SK-N-SH treated with all-trans-retinoic acid at 6 μM for 48 hours (cell line): ENCODE data around the gene RFPL1.
"Not testable (repeated sequence)": the region's sequence is repeated elsewhere in the genome, so short reads cannot be mapped to it uniquely, and the experiment has no call there.

Source experiments
- ATAC-seq: fragments of 200-7000 bp; cut with Tn5 transposase; 3 replicates; pipeline ENCODE4 v1.9.1; 2020; ENCODE audit warnings: mild to moderate bottlenecking, moderate library complexity
- CSDC2 ChIP-seq: fragments of 250-450 bp; sonication (Bioruptor Pico); IDR thresholded peaks from 2 replicates; pipeline ENCODE4 v1.5.0; 2020; ENCODE audit warnings: mild to moderate bottlenecking, moderate library complexity
- GLIS3 ChIP-seq: fragments of 250-450 bp; sonication (Bioruptor Pico); IDR thresholded peaks from 2 replicates; pipeline ENCODE4 v1.5.0; 2020; ENCODE audit warnings: mild to moderate bottlenecking, moderate library complexity
- OSR1 ChIP-seq: fragments of 250-450 bp; sonication (Bioruptor Pico); IDR thresholded peaks from 2 replicates; pipeline ENCODE4 v1.8.0; 2022; ENCODE audit warnings: moderate library complexity, mild to moderate bottlenecking, inconsistent platforms
- PPARA ChIP-seq: fragments of 250-450 bp; sonication (Bioruptor Pico); IDR thresholded peaks from 2 replicates; pipeline ENCODE4 v1.5.0; 2020; ENCODE audit warnings: mild to moderate bottlenecking, borderline replicate concordance
- RARB ChIP-seq: fragments of 250-450 bp; sonication (Bioruptor Pico); IDR thresholded peaks from 2 replicates; pipeline ENCODE4 v1.8.0; 2021; ENCODE audit warnings: mild to moderate bottlenecking, moderate library complexity
- TCF4 ChIP-seq: fragments of 250-450 bp; sonication (Bioruptor Pico); IDR thresholded peaks from 2 replicates; pipeline ENCODE4 v1.8.0; 2021; ENCODE audit warnings: mild to moderate bottlenecking, moderate library complexity, borderline replicate concordance
- ZC3H10 ChIP-seq: fragments of 250-450 bp; sonication (Bioruptor Pico); IDR thresholded peaks from 2 replicates; pipeline ENCODE4 v1.5.1; 2021; ENCODE audit warnings: mild to moderate bottlenecking, moderate library complexity
- ZFP3 ChIP-seq: fragments of 250-450 bp; sonication (Bioruptor Pico); IDR thresholded peaks from 2 replicates; pipeline ENCODE4 v1.5.0; 2020; ENCODE audit warnings: mild to moderate bottlenecking, moderate library complexity
- ZFP30 ChIP-seq: fragments of 450-650 bp; formaldehyde crosslinking; IDR thresholded peaks from 2 replicates; pipeline ENCODE4 v1.5.0; 2022; ENCODE audit warnings: mild to moderate bottlenecking, moderate library complexity
- ZNF70 ChIP-seq: fragments of 450-650 bp; formaldehyde crosslinking; IDR thresholded peaks from 2 replicates; pipeline ENCODE4 v1.5.0; 2020; ENCODE audit warnings: mild to moderate bottlenecking, moderate library complexity
- ZNF8 ChIP-seq: fragments of 450-650 bp; formaldehyde crosslinking; IDR thresholded peaks from 2 replicates; pipeline ENCODE4 v1.5.0; 2020; ENCODE audit warnings: mild to moderate bottlenecking, moderate library complexity
- TF ChIP-seq, protein P1 (sequence below): fragments of 250-450 bp; sonication (Bioruptor Pico); IDR thresholded peaks from 2 replicates; pipeline ENCODE4 v1.8.0; 2020; ENCODE audit warnings: mild to moderate bottlenecking, moderate library complexity, borderline replicate concordance
- TF ChIP-seq, protein P2 (sequence below): fragments of 250-450 bp; sonication (Bioruptor Pico); IDR thresholded peaks from 2 replicates; pipeline ENCODE4 v1.5.1; 2020; ENCODE audit warnings: low read depth, mild to moderate bottlenecking, moderate library complexity
- TF ChIP-seq, protein P3 (sequence below): fragments of 250-450 bp; sonication (Bioruptor Pico); IDR thresholded peaks from 2 replicates; pipeline ENCODE4 v1.5.0; 2020; ENCODE audit warnings: mild to moderate bottlenecking, moderate library complexity

RFPL1 gene

DNA sequence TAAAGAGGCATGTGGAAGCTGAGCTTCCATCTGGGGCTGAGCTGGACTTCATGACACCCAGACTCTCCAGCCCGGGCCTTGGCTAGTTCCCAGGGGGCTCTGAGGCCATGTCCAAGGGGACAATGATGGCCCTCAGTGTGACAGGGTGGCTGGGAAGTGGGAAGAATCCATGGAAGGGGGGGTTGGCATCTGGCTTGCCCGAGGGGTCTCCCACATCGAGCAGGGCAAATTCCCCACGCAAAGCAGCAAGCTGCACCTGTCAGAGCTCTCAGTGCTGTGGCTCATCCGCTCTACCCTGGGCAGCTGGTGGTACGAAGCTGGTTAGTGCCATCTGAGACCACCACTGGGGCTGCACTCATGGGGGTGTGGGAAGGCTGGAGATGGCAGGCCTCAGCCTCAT lies 40.6 kb upstream of the RFPL1 start:
- TF ChIP-seq PPARA (CRISPR knock-in tag) (no peak), CSDC2 (CRISPR knock-in tag) (no peak), ZC3H10 (CRISPR knock-in tag) (no peak), GLIS3 (CRISPR knock-in tag) (no peak), RARB (CRISPR knock-in tag) (no peak), TCF4 (CRISPR knock-in tag) (no peak), ZNF8 (CRISPR knock-in tag) (no peak)
- TF ChIP-seq, protein P1, sequence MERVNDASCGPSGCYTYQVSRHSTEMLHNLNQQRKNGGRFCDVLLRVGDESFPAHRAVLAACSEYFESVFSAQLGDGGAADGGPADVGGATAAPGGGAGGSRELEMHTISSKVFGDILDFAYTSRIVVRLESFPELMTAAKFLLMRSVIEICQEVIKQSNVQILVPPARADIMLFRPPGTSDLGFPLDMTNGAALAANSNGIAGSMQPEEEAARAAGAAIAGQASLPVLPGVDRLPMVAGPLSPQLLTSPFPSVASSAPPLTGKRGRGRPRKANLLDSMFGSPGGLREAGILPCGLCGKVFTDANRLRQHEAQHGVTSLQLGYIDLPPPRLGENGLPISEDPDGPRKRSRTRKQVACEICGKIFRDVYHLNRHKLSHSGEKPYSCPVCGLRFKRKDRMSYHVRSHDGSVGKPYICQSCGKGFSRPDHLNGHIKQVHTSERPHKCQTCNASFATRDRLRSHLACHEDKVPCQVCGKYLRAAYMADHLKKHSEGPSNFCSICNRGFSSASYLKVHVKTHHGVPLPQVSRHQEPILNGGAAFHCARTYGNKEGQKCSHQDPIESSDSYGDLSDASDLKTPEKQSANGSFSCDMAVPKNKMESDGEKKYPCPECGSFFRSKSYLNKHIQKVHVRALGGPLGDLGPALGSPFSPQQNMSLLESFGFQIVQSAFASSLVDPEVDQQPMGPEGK (CRISPR knock-in tag): no peak
- TF ChIP-seq, protein P2, sequence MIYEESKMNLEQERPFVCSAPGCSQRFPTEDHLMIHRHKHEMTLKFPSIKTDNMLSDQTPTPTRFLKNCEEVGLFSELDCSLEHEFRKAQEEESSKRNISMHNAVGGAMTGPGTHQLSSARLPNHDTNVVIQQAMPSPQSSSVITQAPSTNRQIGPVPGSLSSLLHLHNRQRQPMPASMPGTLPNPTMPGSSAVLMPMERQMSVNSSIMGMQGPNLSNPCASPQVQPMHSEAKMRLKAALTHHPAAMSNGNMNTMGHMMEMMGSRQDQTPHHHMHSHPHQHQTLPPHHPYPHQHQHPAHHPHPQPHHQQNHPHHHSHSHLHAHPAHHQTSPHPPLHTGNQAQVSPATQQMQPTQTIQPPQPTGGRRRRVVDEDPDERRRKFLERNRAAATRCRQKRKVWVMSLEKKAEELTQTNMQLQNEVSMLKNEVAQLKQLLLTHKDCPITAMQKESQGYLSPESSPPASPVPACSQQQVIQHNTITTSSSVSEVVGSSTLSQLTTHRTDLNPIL (CRISPR knock-in tag): no peak
- TF ChIP-seq, protein P3, sequence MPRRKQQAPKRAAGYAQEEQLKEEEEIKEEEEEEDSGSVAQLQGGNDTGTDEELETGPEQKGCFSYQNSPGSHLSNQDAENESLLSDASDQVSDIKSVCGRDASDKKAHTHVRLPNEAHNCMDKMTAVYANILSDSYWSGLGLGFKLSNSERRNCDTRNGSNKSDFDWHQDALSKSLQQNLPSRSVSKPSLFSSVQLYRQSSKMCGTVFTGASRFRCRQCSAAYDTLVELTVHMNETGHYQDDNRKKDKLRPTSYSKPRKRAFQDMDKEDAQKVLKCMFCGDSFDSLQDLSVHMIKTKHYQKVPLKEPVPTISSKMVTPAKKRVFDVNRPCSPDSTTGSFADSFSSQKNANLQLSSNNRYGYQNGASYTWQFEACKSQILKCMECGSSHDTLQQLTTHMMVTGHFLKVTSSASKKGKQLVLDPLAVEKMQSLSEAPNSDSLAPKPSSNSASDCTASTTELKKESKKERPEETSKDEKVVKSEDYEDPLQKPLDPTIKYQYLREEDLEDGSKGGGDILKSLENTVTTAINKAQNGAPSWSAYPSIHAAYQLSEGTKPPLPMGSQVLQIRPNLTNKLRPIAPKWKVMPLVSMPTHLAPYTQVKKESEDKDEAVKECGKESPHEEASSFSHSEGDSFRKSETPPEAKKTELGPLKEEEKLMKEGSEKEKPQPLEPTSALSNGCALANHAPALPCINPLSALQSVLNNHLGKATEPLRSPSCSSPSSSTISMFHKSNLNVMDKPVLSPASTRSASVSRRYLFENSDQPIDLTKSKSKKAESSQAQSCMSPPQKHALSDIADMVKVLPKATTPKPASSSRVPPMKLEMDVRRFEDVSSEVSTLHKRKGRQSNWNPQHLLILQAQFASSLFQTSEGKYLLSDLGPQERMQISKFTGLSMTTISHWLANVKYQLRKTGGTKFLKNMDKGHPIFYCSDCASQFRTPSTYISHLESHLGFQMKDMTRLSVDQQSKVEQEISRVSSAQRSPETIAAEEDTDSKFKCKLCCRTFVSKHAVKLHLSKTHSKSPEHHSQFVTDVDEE (CRISPR knock-in tag): no peak
- TF ChIP-seq, all 23 proteins: peak for 0
- ATAC-seq: no peak

DNA sequence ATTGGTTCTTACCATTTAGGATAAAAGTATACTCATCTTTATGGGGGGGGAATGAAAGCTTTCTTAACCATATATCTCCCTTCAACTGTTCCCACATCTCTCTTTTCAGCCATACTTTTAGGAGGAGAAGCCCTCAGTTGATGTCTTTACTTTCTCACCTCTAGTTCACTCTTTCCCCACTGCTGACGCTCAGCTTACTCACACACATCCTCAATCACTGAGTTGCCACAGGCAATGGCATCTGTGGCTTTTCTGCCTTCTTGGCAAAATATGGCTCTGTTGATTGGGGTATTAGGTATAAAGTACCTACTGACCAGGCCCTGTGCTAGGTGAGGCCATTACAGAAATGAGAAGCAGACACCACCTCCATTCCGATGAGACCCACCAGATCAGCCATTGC lies 37.8 kb upstream of the RFPL1 start:
- ATAC-seq: no peak
- TF ChIP-seq ZFP30 (CRISPR knock-in tag): no peak
- TF ChIP-seq CSDC2 (CRISPR knock-in tag): no peak

DNA sequence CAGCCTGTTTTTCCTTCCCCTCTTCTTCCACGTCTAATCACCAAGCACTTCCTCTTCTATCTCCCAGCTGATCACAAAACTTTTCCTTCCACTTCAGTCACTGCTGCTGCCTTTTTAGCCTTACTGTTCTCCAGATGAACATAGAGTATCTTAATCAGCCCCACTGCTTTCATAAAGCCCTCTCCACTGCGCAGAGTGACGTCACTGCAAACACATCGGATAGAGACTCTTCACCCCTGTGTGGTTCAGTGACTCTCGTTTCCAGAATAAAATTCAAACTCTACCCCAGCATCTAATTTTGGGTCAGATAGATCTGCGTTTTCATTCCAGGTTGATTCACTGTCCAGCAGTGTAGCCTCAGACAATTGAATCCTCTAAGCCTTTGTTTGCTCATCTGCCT lies 36.8 kb upstream of the RFPL1 start:
- not testable (repeated sequence) for ATAC-seq

DNA sequence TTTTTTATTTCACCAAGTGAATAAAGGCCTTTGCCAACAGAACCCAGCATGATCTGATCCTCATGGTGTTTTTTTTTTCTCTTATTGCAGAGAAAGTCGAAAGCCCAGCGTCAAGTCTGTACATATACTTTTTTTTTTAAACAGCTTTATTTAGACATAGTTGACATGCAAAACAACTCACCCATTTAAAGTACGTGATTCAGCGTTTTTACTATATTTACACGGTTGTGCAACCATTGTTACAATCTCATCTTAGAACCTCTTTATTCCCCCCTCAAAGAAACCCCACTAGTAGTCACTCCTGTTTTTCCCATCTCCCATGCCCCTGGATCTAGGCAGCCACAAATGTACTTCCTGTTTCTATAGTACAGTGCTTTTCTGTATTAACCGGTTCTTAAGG lies 29.4 kb upstream of the RFPL1 start:
- ATAC-seq: no peak
- TF ChIP-seq, protein P3 (CRISPR knock-in tag): no peak
- TF ChIP-seq GLIS3 (CRISPR knock-in tag) (no peak), ZNF70 (no peak), CSDC2 (CRISPR knock-in tag) (no peak), OSR1 (no peak), ZFP3 (CRISPR knock-in tag) (no peak)
- TF ChIP-seq, protein P2 (CRISPR knock-in tag): no peak

DNA sequence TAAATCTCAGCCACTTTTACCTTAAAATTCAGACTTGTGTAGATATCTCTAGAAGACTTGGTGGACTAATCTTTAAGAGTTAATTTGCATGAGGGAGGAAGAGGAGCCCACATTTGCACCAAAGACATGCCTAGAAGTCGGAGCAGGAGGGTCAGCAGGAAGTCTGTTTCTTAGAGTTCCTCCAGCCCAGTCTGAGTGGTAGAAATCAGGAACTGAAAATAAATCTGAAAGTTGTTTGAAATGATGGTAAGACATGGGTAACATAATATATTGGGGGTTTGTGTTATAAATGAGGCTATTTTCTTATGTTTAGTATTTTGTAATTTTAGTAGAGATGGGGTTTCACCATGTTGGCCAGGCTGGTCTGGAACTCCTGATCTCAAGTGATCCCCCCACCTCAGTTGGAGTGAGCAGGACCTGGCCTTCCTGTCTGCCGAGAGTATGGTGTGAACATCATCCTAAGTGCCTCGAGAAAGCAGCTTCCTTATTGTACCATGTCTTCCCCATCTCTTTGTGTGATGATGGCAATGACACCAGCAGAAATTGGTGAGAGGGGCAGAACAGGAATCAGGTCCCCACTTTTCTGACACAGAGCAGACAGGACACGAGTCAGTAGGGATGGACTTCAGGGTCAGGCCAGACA lies 26.7 kb upstream of the RFPL1 start:
- not testable (repeated sequence) for ATAC-seq

DNA sequence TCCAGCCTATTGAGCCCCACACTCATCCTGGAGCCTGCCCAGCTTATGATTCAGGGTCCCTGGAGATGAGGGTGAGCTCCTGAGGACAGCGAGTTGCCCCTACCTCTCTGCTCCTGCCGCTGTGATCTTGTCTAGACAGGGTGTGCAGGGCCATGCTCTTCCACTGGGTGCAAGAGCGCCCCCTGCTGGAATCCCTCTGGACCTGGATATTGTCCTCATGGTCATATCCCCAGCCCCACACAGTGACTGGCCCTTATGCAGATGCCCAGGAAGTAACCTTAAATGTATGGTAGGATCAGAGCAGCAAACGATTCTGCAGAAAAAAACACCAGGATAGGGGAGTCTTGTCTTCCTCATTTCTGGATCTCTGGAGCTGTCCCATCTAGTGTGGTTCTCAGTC lies 25.6 kb upstream of the RFPL1 start:
- ATAC-seq: peak; percentile 97

DNA sequence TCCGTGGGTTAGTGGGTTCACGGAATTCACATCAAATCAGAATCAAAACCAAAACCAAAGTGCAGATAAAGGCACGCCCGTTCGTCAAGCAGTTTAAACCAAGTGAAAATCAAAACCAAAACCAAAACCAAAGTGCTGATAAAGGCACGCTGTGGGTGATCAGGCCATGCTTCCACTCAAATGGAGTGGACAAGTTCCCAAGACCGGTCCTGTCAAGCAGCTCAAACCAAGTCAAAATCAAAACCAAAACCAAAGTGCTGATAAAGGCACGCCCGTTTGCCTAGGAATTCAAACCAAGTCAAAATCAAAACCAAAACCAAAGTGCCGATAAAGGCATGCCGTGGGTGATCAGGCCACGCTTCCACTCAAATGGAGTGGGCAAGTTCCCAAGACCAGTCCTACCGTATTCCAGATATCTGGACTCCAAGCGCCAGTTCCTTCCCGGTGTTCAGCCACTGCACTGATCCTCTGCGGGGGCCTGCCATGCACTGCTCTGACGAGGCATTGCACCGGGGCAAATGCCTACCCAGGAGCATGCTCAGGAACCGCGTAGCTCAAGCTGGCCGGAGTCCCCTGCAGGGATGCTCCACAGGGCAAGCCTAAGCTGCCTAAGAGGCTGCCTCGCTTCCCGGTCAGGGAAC lies 23.3 kb upstream of the RFPL1 start:
- ATAC-seq: not testable (repeated sequence)

DNA sequence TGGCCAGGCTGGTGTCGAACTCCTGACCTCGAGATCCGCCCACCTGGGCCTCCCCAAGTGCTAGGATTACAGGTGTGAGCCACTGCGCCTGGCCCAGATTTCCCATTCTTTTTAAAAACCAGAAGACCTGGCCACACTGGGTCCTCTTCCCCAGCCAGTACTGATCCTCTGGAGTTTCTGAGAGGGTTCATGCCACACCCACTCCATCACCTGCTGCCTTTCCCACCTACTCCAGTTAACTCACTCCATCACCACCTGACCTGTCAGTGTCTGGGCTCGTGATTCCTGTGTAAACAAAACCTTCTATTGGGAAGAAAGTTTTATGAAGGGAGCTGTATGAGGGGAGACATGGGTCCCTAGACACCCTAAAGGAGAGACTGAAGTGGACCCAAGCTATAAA lies 19.7 kb upstream of the RFPL1 start:
- ATAC-seq: not testable (repeated sequence)
